GM21367 (cell line): ENCODE data around the gene CTXND1.
"Not testable (repeated sequence)": the region's sequence is repeated elsewhere in the genome, so short reads cannot be mapped to it uniquely, and the experiment has no call there.

Experiments
- ATAC-seq: cut with Tn5 transposase; IDR thresholded peaks from one replicate; pipeline ENCODE4 v1.9.1; 2021; ENCODE audit not compliant: unreplicated experiment

CTXND1 gene

DNA sequence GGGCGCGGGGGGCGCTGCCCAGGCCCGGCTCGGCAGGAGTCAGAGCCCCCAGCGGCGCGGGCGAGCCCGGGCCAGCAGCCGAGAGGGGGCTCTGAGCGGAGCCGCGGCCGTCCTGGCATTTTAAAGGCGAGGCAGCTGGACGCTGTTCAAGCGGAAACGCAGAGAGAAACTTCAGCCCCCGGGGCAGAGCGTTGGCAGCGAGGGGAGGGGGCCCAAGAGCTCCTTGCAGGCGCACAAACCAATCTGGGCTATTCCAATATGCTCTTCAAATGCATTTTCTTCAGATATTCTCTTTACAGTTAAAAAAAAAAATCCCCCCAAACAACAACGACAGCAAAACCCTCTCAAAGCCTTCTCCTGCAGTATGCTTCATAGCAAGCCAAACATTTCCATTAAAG, at the start of gene CTXND1:
TSS of gene CTXND1 (minus strand) at position 93 of the 398 bp plus-strand sequence. CDS start 50,264 bp downstream, outside the sequence.
- ATAC-seq, result no peak

DNA sequence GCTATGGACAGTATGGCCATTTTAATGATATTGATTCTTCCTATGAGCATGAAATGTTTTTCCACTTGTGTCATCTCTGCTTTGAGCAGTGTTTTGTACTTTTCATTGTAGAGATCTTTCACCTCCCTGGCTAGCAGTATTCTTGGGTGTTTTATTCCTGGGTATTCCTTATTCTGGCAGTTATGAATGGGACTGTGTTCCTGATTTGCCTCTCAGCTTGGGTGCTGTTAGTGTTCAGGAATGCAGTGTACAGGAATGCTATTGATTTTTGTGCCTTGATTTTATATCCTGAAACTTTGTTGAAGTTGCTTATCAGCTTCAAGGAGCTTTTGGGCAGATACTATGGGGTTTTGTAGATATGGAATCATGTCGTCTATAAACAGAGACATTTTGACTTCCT, 49.5 kb upstream of the CTXND1 start:
- ATAC-seq, result no peak

DNA sequence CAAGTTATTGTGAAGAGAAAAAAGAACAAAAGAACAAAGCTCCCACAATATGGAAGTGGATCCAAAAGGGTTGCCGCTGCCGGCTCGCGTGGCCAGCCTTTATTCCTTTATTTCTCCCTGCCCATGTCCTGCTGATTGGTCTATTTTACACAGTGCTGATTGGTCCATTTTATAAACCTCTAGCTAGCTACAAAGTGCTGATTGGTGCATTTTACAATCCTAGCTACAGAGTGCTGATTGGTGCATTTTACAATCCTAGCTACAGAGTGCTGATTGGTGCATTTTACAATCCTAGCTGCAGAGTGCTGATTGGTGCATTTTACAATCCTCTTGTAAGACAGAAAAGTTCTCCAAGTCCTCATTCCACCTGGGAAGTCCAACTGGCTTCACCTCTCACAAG, 43.8 kb upstream of the CTXND1 start:
- not testable (repeated sequence) for ATAC-seq

DNA sequence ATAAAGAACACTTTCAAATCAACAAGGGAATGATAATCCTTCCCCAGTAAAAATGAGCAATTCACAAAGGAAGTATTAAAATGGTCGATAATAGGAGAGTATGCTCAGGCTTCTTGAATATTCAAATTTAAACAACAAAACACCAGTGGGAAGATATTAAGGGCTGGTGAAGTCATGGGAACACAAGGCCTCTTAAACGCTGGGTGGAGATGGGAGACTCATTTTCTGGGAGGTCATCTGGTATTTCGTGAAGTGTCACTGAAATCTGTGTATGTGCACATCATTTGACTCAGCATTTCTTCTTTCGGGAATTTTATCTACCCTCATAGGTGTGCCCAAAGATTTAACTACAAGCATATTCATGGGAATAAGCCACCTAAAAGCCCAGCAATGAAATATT, 40.1 kb upstream of the CTXND1 start:
- no peak for ATAC-seq

DNA sequence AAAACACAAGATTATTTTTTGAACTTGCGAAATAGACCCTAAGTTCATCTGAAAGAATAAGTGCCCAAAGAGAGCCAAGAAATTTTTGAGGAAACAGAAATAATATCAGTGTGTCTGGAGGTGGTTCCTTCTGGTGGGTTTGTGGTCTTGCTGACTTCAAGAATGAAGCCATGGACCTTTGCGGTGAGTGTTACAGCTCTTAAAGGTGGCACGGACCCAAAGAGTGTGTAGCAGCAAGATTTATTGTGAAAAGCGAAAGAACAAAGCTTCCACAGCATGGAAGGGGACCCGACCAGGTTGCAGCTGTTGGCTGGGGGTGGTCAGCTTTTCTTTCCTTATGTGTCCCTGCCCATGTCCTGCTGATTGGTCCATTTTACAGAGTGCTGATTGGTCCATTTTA, 38.9 kb upstream of the CTXND1 start:
- ATAC-seq, result not testable (repeated sequence)

DNA sequence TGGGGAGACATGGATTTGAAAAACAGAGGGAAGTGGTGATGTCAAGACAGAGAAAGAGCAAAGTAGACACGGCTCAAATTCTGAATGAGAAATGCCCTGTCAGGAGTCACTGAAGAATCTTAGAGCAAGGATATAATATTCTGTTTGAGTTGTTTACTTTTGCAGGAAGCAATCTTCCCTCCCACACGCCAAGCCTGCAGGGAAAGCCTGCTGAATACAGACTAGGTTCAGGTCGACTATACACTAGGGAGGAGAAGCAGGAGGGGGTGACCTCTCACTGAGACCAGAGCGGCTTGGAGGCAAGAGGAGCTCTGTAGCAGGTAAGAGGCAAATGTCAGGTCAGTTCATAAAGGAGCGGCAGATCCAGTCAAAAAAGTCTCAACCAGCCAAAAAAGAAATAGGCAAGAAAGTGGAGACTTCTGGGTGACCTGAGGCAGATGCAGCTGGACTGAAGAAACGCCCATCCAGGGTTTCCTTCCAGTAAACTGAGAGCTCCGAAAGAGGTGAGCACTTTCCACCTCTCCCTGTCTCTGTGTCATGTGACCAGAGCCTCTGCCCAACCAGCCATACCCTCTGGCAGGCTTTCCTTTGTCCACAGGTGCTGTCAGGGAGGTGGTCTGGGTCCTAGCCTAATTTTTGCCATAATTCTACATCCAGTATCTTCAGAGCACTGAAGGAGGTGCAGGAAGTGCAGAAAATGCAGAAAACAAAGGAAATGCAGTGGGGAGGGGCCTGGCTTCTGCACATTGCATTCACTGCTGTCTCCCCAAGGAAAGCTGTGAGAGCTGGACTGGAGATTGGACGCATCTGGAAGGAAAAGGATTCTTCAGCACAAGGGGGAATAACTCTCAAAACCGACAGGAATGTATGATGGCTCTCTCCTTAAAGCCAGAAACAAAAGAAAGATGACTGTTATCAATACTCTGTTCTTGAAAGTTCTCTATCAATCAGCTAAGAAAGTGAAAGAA, 37.8 kb upstream of the CTXND1 start:
- ATAC-seq, result no peak

DNA sequence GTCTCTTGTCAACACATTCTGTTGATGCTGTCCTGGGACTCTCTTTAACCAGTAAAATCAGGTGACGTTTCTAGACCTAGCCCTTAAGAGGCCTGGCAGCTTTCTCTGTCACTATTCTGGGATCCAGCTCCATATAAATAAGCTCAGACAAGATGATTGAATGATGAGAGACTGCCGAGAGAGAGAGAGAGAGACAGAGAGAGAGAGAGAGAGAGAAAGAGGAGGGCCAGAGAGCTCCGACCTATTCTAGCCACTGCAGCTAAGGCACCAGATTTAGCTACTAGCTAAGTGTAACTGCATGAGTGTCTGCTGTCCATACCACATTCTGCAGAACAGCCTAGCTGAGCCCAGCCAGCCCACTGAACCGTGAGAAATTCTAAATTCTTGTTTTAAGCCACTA, 36.1 kb upstream of the CTXND1 start:
- ATAC-seq, result no peak

DNA sequence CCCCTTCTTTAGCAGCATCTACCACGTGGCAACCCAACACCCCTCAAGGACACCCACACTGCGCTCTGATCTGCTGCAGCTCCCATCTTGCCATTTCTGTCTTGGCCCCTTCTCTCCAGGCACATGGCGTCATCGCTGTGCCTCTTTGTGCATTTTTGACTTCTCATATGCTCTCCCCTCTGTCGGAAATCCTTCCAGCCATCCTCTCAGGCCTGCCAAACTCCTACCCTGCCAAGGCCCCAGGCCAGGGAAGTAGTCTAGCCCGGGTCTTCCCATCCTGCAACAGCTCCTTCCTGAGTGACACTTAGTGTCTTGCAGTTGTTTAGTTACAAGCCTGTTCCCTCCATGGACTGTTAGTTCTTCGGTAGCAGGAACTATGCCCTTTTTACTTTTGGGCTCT, 34.0 kb upstream of the CTXND1 start:
- no peak for ATAC-seq

DNA sequence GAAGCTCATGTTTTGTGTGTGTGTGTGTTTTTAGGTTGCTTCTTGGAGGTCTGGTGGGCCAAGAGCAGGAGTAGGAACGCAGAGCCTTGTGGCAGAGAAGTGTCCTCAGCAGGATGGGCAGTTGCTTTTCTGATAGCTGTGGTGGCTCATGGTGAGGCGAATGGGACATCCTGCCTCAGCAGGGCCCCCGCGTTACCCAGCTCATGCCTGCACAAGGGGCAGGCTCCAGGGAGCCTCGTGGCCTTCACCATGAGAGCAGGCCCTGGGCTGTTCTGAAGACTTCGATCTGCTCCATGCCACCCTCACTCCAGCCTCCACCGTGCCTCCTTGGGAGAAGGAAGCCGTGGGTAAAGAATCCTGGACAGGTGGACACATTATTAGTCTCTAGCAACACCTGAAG, 33.4 kb upstream of the CTXND1 start:
- ATAC-seq, result no peak

DNA sequence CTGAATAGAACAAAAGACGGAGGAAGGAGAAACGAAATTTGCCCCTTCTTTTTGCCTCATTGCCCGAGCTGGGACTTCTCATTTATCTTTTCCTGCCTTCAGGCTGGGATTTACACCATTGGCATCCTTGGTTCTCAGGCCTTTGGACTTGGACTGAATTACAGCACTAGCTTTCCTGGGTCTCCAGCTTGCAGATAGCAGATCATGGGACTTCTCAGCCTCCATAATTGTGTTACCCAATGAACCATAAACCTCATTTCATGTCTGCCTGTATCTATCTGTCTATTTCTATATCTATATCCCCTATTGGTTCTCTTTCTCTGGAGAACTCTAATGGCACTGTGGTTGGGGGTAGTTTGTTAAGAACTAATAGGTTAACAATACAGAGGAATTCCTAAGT, 31.5 kb upstream of the CTXND1 start:
- no peak for ATAC-seq

DNA sequence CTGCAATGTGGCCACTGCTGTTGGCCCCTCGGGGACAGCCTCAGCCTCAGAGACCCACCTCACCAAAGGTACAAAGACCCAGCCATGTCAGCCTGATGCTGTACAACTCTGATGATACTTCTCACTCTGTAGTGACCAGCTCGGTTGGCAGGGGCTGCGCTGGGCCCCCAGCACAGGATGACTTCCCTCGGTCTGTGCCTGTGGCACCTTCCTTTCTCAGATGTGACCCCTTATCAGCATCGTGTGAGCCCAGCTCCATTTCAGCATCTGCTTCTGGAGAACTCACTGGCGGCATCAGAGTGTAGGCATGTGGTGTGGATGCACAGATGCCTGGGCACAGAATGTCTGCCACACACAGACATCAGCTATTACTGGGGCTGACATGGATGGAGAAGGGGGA, 25.1 kb upstream of the CTXND1 start:
- ATAC-seq, result no peak

DNA sequence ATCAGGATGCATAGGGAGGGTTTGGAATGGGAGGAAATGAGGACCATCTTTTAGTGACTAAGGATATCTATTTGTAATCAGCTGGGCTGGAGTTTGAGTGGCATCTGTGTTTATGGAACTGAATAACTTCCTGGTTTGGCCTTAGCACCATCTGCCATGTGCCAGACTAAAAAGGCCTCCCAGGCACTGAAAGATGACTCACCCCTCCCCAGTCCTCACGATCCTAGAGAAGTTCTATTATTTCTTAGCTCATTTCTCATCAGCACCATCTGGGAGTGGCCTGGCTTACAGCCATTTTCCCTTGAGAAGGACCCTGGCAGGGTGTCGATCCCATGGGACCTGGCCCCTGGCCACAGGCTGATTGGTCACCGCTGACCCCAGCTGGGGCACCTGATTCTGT, 23.9 kb upstream of the CTXND1 start:
- no peak for ATAC-seq

DNA sequence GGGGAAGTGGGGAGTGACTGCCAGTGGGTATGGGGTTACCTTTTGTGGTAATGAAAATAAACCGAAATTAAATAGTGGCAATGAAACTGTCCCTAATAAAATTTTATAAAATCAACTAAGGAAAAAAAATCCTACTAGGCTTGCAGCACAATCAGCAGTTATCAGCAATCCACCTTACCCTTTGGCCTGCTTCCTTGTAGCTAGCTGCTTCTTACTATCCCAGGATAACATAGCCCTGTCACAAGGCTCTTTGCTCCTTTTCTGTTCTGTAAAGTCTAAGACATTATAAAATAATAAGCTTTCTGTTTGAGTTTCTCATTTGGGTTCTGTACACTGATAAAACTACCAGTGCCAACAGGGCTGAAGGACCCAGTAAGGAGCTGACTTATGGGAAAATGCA, 23.0 kb upstream of the CTXND1 start:
- no peak for ATAC-seq

DNA sequence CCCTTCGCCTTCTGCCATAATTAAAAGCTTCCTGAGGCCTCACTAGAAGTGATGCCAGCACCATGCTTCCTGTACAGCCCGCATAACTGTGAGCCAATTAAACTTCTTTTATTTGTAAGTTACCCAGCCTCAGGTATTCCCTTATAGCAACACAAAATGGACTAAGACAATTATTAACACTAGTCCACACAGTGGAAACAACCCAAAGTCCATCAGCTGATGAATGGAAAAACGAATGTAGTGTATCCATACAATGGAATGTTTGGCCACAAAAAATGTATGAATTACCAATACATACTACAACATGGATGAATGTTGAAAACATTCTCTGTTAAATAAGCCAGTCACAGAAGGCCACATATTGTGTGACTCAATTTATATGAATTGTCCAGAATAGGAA, 22.5 kb upstream of the CTXND1 start:
- no peak for ATAC-seq

DNA sequence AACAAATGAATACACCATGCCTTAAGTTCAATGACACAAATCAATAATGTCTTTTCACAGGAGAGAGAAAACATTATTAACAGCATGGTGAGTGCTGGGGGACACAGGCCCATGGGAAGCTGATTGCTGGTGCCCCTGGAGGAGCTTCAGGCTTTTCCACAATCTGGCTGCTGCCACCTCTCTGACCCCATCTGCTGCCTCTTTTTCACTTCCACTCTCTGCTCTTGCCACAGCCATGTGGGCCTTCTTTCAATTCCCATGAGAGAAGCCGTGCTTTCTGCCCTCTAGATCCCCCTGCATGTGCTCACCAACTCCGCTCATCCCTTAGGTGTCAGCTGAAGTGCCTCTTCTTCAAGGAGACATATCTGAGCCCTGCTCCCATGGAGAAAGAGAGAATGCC, 21.0 kb upstream of the CTXND1 start:
- no peak for ATAC-seq

DNA sequence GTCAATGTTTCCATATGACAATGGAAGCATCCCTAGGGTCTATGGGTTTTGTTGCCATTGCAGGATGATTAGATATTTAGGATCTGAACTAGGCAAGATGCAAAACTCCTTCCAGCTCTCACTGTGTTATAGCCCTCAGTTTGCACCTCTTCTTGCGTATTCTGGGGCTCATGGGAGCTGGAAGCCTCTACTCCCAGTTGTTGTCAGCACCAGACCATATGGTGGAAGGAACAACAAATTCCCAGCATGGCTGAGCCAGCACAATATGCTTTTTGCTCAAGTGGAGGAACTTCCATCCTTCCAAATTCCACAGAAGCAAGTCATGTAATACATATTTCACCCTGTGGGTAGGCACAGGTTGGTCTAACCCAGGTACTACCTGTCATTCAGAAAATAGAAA, 18.5 kb upstream of the CTXND1 start:
- ATAC-seq, result no peak

DNA sequence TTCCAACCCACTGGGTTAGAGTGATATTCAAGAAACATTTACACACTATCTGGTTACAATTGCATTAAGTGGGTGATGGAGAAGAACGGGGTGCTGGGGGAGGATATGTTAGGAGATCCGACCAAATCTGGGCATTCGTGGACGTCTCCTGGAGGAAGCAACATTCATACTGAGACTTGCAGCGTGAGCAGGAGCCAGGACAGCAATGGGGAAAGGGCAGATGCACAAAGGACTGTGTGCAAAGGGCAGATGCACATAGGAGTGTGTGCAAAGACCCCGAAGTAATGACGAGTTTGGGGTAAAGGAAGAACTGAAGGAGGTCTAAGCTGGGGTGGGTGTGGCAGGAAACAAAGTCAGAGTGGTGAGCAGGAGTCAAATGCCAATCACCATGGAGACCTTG, 16.1 kb upstream of the CTXND1 start:
- no peak for ATAC-seq

DNA sequence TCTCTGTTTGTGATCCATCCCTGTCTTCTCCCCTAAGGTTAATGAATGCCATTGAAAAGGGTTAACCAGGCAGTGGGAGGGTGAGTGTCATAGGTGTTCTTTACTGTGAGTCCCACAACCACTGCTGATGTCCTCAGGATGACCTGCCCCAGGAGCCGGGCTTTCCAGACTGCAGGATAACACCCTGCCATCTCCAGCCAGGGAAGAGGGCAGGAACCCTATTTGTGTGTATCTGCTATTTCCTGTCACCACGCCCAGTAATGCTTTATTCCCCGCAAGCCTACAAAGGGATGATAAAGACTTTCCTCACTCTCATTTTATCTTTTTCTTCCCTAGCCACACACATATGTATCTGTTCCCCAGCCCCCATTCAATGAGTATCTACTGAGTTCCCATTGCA, 15.6 kb upstream of the CTXND1 start:
- no peak for ATAC-seq

DNA sequence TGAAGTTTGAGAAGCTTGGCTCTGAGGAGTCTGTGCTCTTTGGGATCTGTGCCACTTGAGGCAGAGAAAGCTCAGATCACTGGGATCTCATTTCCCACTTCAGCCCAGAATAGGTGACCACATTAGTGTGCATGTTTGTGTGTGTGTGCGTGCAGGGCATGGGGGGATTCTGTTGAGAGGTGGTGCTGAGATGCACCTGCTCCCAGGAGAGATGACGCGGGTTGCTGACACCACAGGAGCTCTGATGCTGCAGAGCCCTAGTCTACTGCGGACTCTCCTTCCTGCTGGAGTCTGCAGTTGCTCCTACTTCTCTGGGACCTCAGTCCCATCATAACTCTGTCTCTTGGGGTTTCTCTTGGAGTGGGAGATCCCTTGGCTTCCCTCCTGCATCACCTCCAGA, 14.7 kb upstream of the CTXND1 start:
- no peak for ATAC-seq

DNA sequence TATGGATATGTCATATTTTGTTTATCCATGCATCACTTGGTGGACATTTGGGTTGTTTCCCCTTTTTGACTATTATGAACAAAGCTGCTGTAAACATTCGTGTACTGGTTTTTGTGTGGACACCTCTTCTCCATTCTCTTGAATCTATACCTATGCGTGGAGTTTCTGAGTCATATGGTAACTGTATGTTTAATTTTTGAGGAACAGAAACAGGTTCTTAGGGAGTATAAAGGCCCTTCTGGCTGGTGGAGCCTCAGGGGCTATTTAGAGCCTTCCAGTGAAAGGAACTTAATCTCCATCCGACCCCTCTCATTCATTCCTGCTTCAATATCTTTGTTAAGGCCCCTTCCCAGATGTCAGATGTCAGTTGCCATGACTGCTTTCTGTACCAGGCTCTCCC, 14.1 kb upstream of the CTXND1 start:
- ATAC-seq, result no peak

DNA sequence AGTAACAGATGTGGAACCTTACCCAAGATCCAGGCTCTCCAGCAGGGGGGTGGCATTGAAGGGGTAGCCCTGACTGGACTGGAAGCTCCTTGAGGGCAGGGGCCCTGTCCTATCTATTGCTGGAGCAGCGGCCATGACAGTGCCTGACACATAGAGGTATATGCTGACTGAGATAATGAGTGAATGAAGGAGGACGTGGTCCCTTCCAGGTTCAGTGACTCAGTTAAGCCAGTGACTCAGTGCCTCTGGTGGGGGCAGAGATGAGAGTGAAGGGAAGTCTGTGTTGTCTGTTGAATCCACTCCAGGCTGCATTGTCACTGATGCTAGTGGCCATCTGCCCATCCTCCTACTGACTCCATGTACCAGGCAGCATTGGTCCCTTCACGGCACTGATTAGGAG, 13.0 kb upstream of the CTXND1 start:
- no peak for ATAC-seq

DNA sequence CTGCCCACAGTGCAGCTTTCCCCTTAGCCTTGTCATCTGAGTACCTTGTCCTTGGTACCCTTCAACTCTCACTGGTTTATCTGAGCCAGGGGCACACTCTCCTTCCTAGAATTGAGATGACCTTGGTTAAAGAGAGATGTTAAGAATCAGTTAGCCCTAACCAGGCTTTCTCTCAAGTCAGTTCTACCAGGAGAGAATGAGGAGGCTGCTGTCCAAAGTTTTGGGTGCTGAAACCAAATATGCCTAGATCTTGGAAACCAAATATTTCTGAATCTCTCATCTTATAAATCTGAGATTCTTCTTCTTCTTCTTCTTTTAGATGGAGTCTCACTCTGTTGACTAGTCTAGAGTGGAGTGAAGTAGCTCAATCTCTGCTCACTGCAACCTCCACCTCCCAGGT, 12.0 kb upstream of the CTXND1 start:
- ATAC-seq, result no peak

DNA sequence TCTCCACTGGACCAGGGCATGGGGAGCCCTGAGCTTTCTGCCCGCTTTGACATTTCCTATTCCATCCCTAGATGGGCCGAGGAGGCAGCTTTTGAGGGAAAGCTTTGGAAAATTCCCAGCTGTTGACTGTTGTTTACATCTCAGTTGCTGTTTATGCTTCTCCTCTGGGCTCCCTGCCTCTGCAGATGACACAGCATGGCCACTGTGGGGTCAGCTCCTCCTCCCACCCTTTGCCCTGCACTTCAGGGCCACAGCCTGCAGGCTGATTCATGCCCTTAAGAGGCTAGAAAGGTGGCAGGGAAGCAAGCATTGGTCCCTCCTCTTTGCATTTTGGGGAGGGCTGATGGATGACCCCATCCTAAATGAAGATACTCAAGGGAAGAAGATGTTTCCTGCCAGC, 8.5 kb upstream of the CTXND1 start:
- no peak for ATAC-seq
